IMR-90 (cell line): ENCODE data around the gene DDI2. TPM values are rescaled to one million over a fixed set of nuclear protein-coding genes. Genes with fewer than 3 reads are reported as not detected.

Experiments used
- ATAC-seq: fragments of 200-7000 bp; cut with Tn5 transposase; 2 replicates; pipeline ENCODE4 v1.9.1; 2020; ENCODE audit warnings: low read depth, mild to moderate bottlenecking, moderate library complexity
- BruUV-seq: library from RNA; stranded (reverse); fragments of 400-500 nt; replicated peaks from 2 replicates; lab custom pipeline; 2021; lab: Mats Ljungman, UMichigan
- CTCF ChIA-PET: fragments of 300-600 bp; formaldehyde crosslinking; extraction: SDS; loops from one replicate; lab custom pipeline; 2021; ENCODE audit warnings: antibody characterized with exemption; lab: Yijun Ruan, JAX
- POLR2A ChIA-PET: fragments of 300-600 bp; sonication (Branson Sonifier 250); formaldehyde crosslinking; loops from one replicate; lab custom pipeline; 2022; ENCODE audit warnings: antibody characterized with exemption; ENCODE audit not compliant: unreplicated experiment; lab: Charles Lee
- DNase-seq: peaks from one replicate; pipeline ENCODE4 v3.0.0; 2013
- H2AFZ ChIP-seq: replicated peaks from 2 replicates; pipeline ENCODE3; 2013; ENCODE audit warnings: low read length, mild to moderate bottlenecking; ENCODE audit not compliant: poor library complexity
- H2AK5ac ChIP-seq: 2 replicates; pipeline ENCODE4 v1.6.1; 2013; ENCODE audit warnings: low read depth, low read length, inconsistent platforms
- H2AK9ac ChIP-seq: replicated peaks from 2 replicates; pipeline ENCODE3; 2013; ENCODE audit warnings: mild to moderate bottlenecking, low read depth, low read length, moderate library complexity; ENCODE audit not compliant: poor library complexity
- H2BK120ac ChIP-seq: 2 replicates; pipeline ENCODE4 v1.6.1; 2013; ENCODE audit warnings: low read depth, low read length, inconsistent platforms
- H2BK15ac ChIP-seq: 3 replicates; pipeline ENCODE4 v1.6.1; 2013; ENCODE audit warnings: low read depth, low read length, inconsistent platforms
- H2BK20ac ChIP-seq: 2 replicates; pipeline ENCODE4 v1.6.1; 2013; ENCODE audit warnings: low read depth, mild to moderate bottlenecking, inconsistent platforms, low read length, moderate library complexity
- H2BK5ac ChIP-seq: 2 replicates; pipeline ENCODE4 v1.6.1; 2013; ENCODE audit warnings: mild to moderate bottlenecking, low read depth, low read length, inconsistent platforms; ENCODE audit not compliant: poor library complexity, severe bottlenecking
- H3K14ac ChIP-seq: replicated peaks from 2 replicates; pipeline ENCODE4 v1.6.1; 2013; ENCODE audit warnings: low read depth, low read length, inconsistent platforms
- H3K18ac ChIP-seq: 2 replicates; pipeline ENCODE4 v1.6.1; 2013; ENCODE audit warnings: low read depth, low read length, control low read depth
- H3K23ac ChIP-seq: 2 replicates; pipeline ENCODE4 v1.6.1; 2013; ENCODE audit warnings: low read depth, low read length, inconsistent platforms
- H3K27ac ChIP-seq: 2 replicates; pipeline ENCODE4 v1.5.1; 2013; ENCODE audit warnings: mild to moderate bottlenecking, control low read depth, low read length; ENCODE audit not compliant: insufficient read depth
- H3K27me3 ChIP-seq: 2 replicates; pipeline ENCODE4 v1.6.1; 2013; ENCODE audit warnings: low read length; ENCODE audit not compliant: control insufficient read depth, insufficient read depth
- H3K36me3 ChIP-seq: 2 replicates; pipeline ENCODE4 v1.6.1; 2013; ENCODE audit warnings: low read length, mixed read lengths; ENCODE audit not compliant: control insufficient read depth, insufficient read depth
- H3K4ac ChIP-seq: 2 replicates; pipeline ENCODE4 v1.6.1; 2013; ENCODE audit warnings: low read depth, low read length, inconsistent platforms
- H3K4me1 ChIP-seq: 2 replicates; pipeline ENCODE4 v1.6.1; 2013; ENCODE audit warnings: low read length, mixed read lengths; ENCODE audit not compliant: control insufficient read depth, insufficient read depth
- H3K4me2 ChIP-seq: 2 replicates; pipeline ENCODE4 v1.6.1; 2013; ENCODE audit warnings: low read depth, mild to moderate bottlenecking, control low read depth, low read length, moderate library complexity
- H3K4me3 ChIP-seq: 2 replicates; pipeline ENCODE4 v1.5.1; 2013; ENCODE audit warnings: low read depth, mild to moderate bottlenecking, control low read depth, low read length, moderate library complexity; ENCODE audit not compliant: insufficient read depth
- H3K56ac ChIP-seq: 2 replicates; pipeline ENCODE4 v1.6.1; 2013; ENCODE audit warnings: low read length, inconsistent platforms; ENCODE audit not compliant: insufficient read depth; ENCODE audit errors: extremely low read depth
- H3K79me1 ChIP-seq, 2 experiments: 2 replicates each; pipeline ENCODE4 v1.6.1; 2013; ENCODE audit warnings: low read length in 2 of 2, inconsistent platforms in 1 of 2, low read depth in 1 of 2
- H3K9ac ChIP-seq: 2 replicates; pipeline ENCODE4 v1.6.1; 2013; ENCODE audit warnings: low read depth, low read length, control low read depth
- H3K9me1 ChIP-seq: 2 replicates; pipeline ENCODE4 v1.6.1; 2013; ENCODE audit warnings: low read length, inconsistent platforms; ENCODE audit not compliant: insufficient read depth
- H3K9me3 ChIP-seq: 2 replicates; pipeline ENCODE4 v1.6.1; 2013; ENCODE audit warnings: low read length; ENCODE audit not compliant: control insufficient read depth, insufficient read depth
- H4K20me1 ChIP-seq: 2 replicates; pipeline ENCODE4 v1.6.1; 2013; ENCODE audit warnings: low read length, inconsistent platforms; ENCODE audit not compliant: insufficient read depth
- H4K5ac ChIP-seq: 2 replicates; pipeline ENCODE4 v1.6.1; 2013; ENCODE audit warnings: mild to moderate bottlenecking, low read depth, low read length, control low read depth
- H4K8ac ChIP-seq, 2 experiments: 2 replicates each; pipeline ENCODE4 v1.6.1; 2013; ENCODE audit warnings: low read depth in 2 of 2, low read length in 2 of 2, control low read depth in 1 of 2, inconsistent platforms in 1 of 2
- H4K91ac ChIP-seq: 2 replicates; pipeline ENCODE4 v1.6.1; 2013; ENCODE audit warnings: low read depth, low read length, inconsistent platforms; ENCODE audit not compliant: insufficient read depth
- BHLHE40 ChIP-seq: fragments of 150-350 bp; IDR thresholded peaks from 2 replicates; pipeline ENCODE4 v1.6.1; 2016; ENCODE audit warnings: mild to moderate bottlenecking, low read depth, low read length
- CHD1 ChIP-seq: IDR thresholded peaks from 2 replicates; pipeline ENCODE4 v1.6.1; 2012; ENCODE audit warnings: low read depth, low read length, improper control_type of control experiment
- MAZ ChIP-seq: IDR thresholded peaks from 2 replicates; pipeline ENCODE4 v1.6.1; 2012; ENCODE audit warnings: low read depth, mild to moderate bottlenecking, low read length, improper control_type of control experiment, moderate library complexity, borderline replicate concordance
- WGBS, 2 experiments: methylation state at CpG; one replicate each; pipeline versions ENCODE4 v1.1.5 to v1.1.7; 2013; ENCODE audit warnings: missing lambda C conversion rate in 2 of 2; ENCODE audit not compliant: insufficient read length in 1 of 2; ENCODE audit errors: extremely low coverage in 2 of 2; 5-methylcytosine and 5-hydroxymethylcytosine counted together
- dilution Hi-C: fragments of 300-500 bp; cut with HindIII; formaldehyde crosslinking; loops from one replicate; pipeline ENCODE4 v1.14.3; 2018; ENCODE audit warnings: low sequenced_read_pairs; ENCODE audit not compliant: unreplicated experiment
- in situ Hi-C: fragments of 300-500 bp; cut with MboI; formaldehyde crosslinking; loops from 3 replicates; pipeline ENCODE4 v1.14.3; 2019; ENCODE audit warnings: low sequenced_read_pairs, inconsistent platforms, mixed read lengths
- intact Hi-C: fragments of 100-400 bp; cut with micrococcal nuclease; formaldehyde crosslinking; loops from 2 replicates; pipeline ENCODE4 v1.10.0; 2022
- polyA plus RNA-seq, 3 experiments: library from polyadenylated mRNA; depleted of rRNA; stranded (reverse); fragments of >200 nt; gene quantifications; 2 replicates each; pipeline ENCODE4 v1.2.3, GENCODE V29; 2012; ENCODE audit warnings: low replicate concordance in 1 of 3
- total RNA-seq: library from RNA; depleted of rRNA; stranded (reverse); fragments of >200 nt; gene quantifications from 2 replicates; pipeline ENCODE4 v1.2.3, GENCODE V29; 2012

DDI2 gene
- total and polyA plus RNA-seq, 2 of the 4 experiments (the other 2 are of a cell fraction): 6.0 to 13.4 TPM

- POLR2A ChIA-PET: no interaction called here
These were observed 48.7 kb upstream of the DDI2 start for GRCh38 chr1:15568387-15569073.

More at GRCh38 chr1:15568387-15569073, 48.7 kb upstream of the DDI2 start:
- no peak overlapping the region for H4K5ac ChIP-seq
- H2BK20ac ChIP-seq: no peak overlapping the region
- no peak overlapping the region for H2AFZ ChIP-seq
- no peak overlapping the region for H2BK120ac ChIP-seq
- H4K91ac ChIP-seq: no peak overlapping the region
- no peaks in the 10 kb centered on the region for H3K4me1 ChIP-seq
- no peak overlapping the region for H3K18ac ChIP-seq
- H3K14ac ChIP-seq: no peak overlapping the region
- no peak overlapping the region for H3K9ac ChIP-seq
- CTCF ChIA-PET: no interaction called here
- DNase-seq: no peak
- H4K8ac ChIP-seq: no peak overlapping the region
- H4K20me1 ChIP-seq: no peaks in the 10 kb centered on the region
- H3K56ac ChIP-seq: no peak overlapping the region
- H3K79me1 ChIP-seq: 0 out of 4 replicates have a peak, but pooled peaks cover 0 to 4% of the 10 kb centered on the region in 2 experiments
- H2AK5ac ChIP-seq: no peak overlapping the region
- no peak overlapping the region for H3K4ac ChIP-seq
- no peaks in the 10 kb centered on the region for H3K9me3 ChIP-seq
- H3K27me3 ChIP-seq: no peaks in the 10 kb centered on the region
- no peak overlapping the region for H2BK15ac ChIP-seq
- no peak overlapping the region for H3K4me3 ChIP-seq
- TF ChIP-seq BHLHE40 (no peak), CHD1 (no peak), MAZ (no peak)
- dilution Hi-C loops (no loop called here), intact Hi-C loops (no loop called here), in situ Hi-C loops (no loop called here)
- 0 out of 2 replicates have a peak, but pooled peaks cover 2% of the 10 kb centered on the region for H3K9me1 ChIP-seq
- no peak overlapping the region for H2AK9ac ChIP-seq
- ATAC-seq: no peak
- H3K36me3 ChIP-seq: peaks cover 35% of the 10 kb centered on the region
- BruUV-seq: no TSS peak
- H3K23ac ChIP-seq: no peak overlapping the region
- H3K27ac ChIP-seq: no peak overlapping the region
- no peak overlapping the region for H2BK5ac ChIP-seq
- WGBS, 2 experiments: 100% methylated on average over 6 of the region's 18 CpGs; no CpG with 5 or more reads in 1 of the 2 experiments
- H3K4me2 ChIP-seq: no peak overlapping the region
